Hematopoietic multipotent progenitor cell treated with erythropoietin and hydrocortisone succinate and interleukin-3 and kit ligand, for 15 days (in vitro differentiated cells): ENCODE measurements around the gene UGT3A2.

Experiments used
- DNase-seq: peaks from one replicate; pipeline ENCODE4 v3.0.0-alpha.2; 2015; ENCODE audit warnings: low spot score

UGT3A2 gene, protein sequence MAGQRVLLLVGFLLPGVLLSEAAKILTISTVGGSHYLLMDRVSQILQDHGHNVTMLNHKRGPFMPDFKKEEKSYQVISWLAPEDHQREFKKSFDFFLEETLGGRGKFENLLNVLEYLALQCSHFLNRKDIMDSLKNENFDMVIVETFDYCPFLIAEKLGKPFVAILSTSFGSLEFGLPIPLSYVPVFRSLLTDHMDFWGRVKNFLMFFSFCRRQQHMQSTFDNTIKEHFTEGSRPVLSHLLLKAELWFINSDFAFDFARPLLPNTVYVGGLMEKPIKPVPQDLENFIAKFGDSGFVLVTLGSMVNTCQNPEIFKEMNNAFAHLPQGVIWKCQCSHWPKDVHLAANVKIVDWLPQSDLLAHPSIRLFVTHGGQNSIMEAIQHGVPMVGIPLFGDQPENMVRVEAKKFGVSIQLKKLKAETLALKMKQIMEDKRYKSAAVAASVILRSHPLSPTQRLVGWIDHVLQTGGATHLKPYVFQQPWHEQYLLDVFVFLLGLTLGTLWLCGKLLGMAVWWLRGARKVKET

DNA sequence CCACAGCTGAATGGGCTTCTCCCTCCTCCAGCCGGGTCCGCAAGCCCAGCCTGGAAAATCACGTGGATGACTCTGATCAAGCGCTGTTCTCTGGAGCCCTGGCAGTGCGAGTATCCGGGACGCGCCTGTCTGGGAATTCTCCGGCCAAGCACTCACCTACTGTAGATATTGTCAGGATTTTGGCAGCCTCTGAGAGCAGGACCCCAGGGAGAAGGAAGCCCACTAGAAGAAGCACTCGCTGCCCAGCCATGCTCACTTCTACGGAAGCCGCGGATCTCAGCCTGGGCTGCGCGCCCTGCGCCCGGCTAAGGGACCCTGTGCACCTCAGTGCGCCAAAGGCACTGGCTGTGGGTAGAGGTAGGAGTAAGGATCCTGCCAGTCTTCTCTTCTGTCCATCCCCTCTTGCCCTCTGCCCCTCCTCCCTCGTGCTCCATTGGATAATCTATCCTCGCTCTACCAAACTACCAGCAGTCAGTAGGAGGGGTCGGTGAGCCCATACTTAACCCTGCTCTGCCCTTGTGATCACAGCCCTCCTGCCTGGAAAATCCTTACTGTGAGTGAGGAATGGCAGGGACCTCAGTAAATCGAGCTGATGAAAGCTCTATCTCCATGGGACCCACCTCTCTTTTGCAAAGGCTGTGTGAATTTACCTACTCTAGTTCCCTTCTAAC lies at the start of gene UGT3A2:
Gene UGT3A2, minus strand, starts transcription at position 343 of the 671 bp plus-strand sequence. Its CDS starts 93 bp downstream, at position 250.
- no peak for DNase-seq

GRCh38 chr5:36111238-36111637 lies 44.6 kb upstream of the UGT3A2 start:
- DNase-seq: no peak

DNA sequence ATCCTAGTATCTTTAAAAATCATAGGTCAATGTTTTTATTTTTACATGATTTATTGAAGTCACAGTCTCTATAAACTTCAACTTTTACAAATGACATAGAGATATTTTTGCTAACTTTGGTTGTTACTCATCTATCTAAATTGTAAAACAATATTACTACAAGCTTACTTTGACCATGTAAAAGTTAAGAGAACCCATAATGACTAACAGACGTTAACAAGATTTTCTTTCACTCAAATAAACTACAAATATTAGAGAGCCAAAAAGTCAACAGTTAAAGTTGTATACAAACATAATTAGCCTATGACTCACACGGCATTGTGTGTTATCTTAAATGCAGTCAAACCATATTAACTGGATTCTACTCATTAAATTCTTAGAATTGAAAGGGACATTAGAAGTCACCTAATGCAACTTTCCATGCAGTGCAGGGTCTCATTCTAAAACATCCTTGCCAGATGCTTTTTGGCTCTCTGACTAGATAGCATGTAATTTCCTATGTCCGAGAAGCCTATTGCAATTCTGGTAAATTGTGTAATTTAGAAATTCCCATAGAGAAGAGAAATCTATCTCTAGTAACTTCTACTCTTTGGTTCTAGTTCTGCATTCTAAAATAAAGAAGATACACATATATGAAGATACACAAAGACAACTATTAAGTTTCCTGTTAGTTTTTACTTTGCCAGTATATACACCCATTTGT lies 42.2 kb upstream of the UGT3A2 start:
- DNase-seq: no peak

- no peak for DNase-seq
These were observed 39.1 kb upstream of the UGT3A2 start for GRCh38 chr5:36105819-36106218.

GRCh38 chr5:36099748-36100147 lies 33.1 kb upstream of the UGT3A2 start:
- DNase-seq: no peak

DNA sequence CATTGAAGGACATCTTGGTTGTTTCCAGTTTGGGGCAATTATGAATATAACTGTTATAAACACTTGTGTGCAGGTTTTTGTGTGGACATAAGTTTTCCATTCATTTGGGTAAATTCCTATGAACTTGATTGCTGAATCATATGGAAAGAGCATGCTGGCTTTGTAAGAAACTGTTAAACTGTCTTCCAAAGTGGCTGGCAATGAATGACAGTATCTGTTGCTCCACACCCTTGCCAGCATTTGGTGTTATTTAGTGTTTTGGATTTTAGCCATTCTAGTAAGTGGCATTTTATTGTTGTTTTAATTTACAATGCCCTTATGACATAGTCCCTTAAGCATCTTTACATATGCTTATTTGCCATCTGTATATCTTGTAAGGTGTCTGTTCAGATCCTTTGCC lies 29.8 kb upstream of the UGT3A2 start:
- no peak for DNase-seq

DNA sequence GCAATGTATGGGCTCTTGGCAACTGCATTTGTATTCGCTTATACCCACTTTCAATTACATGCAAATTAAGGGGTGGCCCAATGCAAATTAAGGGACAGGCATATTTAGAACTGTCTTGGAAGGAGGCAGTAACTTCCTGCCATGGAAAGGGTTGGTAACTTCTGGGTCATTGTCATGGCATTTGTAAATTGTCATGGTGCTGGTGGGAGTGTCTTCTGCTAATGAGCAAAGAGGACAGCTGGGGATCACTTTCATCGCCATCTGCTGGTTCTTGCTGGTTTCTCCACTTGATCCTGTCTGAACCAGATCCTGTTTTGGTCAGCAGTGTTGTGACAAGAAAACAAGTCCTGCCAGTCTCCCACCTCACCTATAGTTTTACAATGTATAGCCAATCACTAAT lies 23.3 kb upstream of the UGT3A2 start:
- DNase-seq: no peak

GRCh38 chr5:36079200-36079781 lies 12.6 kb upstream of the UGT3A2 start:
- DNase-seq: peak; percentile 35

DNA sequence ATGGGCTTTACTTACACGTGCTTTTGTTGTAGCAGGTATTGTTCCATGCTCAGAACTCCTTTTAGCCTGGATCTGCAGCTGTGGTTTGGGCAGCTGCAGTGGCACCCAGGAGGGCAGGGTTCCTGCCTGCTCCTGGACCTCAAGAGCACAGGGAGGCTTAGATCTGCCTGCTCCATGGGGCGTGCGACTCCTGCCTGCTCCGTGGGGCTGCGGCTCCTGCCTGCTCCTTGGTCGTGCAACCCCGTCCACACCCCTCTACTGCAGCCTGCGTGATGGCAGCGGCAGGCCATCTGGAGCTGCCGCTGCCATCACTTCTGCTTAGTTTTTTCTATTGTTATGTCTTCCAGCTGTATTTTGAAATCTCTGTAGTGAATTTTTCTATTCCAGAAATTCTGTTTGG lies 11.7 kb upstream of the UGT3A2 start:
- DNase-seq: no peak

DNA sequence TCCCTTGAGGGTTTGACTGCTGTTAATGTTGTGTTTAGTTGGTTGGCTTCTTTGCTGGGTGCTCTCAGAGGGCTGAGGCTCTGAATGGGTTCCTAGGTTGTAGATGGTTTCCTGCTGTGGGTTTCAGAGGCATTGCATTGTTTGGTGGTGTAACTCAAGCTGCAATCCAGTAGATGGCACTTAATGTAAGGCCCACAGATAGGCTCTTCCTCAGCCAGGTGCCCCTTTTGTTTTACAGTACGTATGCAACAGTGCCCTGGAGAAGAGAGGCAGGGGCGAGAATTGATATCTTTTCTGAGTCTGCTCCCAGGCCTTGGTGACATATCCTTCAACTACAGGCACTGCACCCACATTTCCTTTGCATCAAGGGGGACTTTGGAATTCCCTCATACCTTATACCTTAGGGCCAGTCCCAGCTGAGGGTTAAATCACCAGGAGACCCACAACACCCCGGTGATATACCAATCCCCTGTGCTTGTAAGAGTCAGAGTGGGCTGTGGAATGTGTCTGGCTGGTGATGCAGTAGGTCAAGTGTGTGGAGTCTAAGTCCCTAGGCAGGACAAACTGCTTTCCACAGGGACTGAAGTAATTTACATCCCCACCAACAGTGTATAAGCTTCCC lies 7.0 kb upstream of the UGT3A2 start:
- no peak for DNase-seq

GRCh38 chr5:36070687-36071571 lies 4.2 kb upstream of the UGT3A2 start:
- no peak for DNase-seq

DNA sequence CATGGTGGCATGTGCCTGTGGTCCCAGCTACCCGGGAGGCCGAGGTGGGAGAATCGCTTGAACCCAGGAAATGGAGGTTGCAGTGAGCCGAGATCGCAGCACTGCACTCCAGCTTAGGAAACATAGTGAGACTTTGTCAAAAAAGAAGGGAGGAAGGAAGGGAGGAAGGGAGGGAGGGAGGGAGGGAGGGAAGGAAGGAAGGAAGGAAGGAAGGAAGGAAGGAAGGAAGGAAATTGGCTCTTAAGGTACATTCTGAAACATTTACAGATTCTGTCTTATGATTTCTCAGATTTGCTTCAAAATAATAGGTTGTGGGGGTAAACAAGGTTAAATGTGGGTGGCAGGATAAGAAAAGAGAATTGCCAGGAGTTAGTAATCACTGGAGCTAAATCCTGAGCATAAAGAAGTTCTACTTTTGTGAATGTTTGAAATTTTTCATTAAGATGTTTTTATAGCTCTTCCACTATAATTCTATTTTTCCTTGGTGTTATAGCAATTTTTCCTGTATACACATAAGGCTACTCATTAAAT lies 2.1 kb upstream of the UGT3A2 start:
- no peak for DNase-seq

DNA sequence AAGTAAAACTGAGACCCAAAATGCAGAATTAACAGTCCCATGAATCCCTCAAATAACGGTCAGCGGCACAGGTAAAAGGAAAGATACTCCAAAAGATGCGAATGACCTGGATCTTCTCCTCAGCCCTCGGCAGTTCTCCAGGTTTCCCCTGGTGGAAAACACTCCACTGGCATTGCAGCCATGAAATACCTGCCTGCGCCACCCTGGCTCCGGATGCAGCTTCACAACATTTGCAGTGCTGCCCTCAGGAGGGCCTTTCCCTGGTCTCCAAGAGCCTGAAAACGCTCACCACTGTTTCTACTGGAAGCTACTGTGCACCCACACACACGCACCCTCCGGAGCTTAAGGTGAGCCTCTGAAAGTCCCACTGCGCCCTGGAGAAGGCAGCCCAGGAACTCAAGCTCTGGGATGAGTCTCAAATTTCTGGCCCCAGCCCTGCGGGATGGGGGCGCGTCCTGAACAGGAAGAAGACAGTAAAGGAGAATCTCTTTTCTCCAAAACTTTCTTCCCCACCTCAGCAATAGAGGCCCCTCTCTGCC lies 612 bp downstream of the UGT3A2 start:
- no peak for DNase-seq

GRCh38 chr5:36060420-36060887 lies 6.2 kb downstream of the UGT3A2 start:
- DNase-seq: no peak

GRCh38 chr5:36059571-36060419 lies 6.9 kb downstream of the UGT3A2 start:
- DNase-seq: no peak

GRCh38 chr5:36058776-36059175 lies 7.9 kb downstream of the UGT3A2 start:
- DNase-seq: no peak

DNA sequence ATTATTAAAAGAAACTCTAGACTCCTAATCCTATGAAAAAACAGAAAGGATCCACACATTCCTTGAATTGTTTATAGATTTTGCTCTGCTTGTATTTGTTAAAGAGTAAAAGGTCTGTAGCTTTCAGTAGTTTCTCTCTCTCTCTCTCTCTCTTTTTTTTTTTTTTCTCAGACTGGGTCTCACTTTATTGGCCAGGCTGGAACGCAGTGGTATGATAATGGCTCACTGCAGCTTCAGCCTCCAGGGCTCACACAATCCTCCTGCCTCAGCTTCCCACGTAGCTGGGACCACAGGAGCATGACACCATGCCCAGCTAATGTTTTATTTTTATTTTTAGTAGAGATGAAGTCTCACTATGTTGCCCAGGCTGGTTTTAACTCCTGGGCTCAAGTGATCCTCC lies 9.3 kb downstream of the UGT3A2 start:
- DNase-seq: no peak

DNA sequence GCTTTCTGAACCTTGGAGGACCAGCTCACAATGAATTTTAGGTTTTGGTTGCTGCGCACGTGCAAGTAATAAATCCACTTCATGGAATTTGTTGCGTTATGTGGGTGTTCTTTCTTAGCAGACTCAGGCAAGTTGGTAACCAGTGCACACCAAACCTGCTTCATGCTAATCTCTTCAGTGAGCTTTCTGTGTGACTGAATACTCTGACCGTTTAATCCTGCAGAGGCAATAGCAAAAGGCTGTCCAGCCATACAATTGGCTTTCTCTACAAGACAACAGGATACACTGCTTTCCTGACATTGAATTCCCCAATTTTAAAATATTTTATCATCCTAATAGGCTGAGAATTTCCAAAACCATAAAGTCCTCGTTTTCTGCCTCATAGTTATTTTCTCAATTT lies 10.3 kb downstream of the UGT3A2 start:
- no peak for DNase-seq

GRCh38 chr5:36055984-36056383 lies 10.7 kb downstream of the UGT3A2 start:
- DNase-seq: no peak
